AG04450 (cell line): ENCODE data around the gene MCMBP. TPM values are rescaled to one million over a fixed set of nuclear protein-coding genes. Genes with fewer than 3 reads are reported as not detected.

ENCODE experiments used
- CTCF ChIA-PET: fragments of 300-600, 350-600 bp; formaldehyde crosslinking; extraction: SDS; loops from one replicate; lab custom pipeline; 2022; ENCODE audit warnings: antibody characterized with exemption, inconsistent platforms; lab: Charles Lee
- POLR2A ChIA-PET: fragments of 350-600 bp; formaldehyde crosslinking; extraction: SDS; loops from one replicate; lab custom pipeline; 2021; ENCODE audit warnings: antibody characterized with exemption, inconsistent platforms; lab: Yijun Ruan, JAX
- DNase-seq: peaks from one replicate; pipeline ENCODE4 v3.0.0-alpha.2; 2011; ENCODE audit warnings: low read depth, low spot score
- H3K27ac ChIP-seq: one replicate; pipeline ENCODE4 v1.5.1; 2012; ENCODE audit warnings: low read depth, low read length, control low read depth
- H3K27me3 ChIP-seq: one replicate; pipeline ENCODE4 v1.6.0; 2012; ENCODE audit warnings: low read length; ENCODE audit not compliant: control insufficient read depth, insufficient read depth
- H3K4me3 ChIP-seq: 2 replicates; pipeline ENCODE4 v1.5.1; 2011; ENCODE audit warnings: mild to moderate bottlenecking, low read depth, low read length, control low read depth
- H3K9me3 ChIP-seq: 2 replicates; pipeline ENCODE4 v1.5.1; 2012; ENCODE audit warnings: low read length; ENCODE audit not compliant: control insufficient read depth, insufficient read depth
- polyA plus RNA-seq: library from polyadenylated mRNA; depleted of rRNA; stranded (reverse); fragments of >200 nt; gene quantifications from 2 replicates; pipeline ENCODE4 v1.2.3, GENCODE V29; 2011
- TF ChIP-seq, protein P1 (sequence below): IDR thresholded peaks from 2 replicates; pipeline ENCODE4 v1.5.1; 2011; ENCODE audit warnings: low read depth, low read length, control low read depth, inconsistent platforms

The MCMBP gene
- polyA plus RNA-seq, 1 experiment: 61.4 TPM

GRCh38 chr10:119852822-119853221 is 19.8 kb downstream of the MCMBP start:
- H3K4me3 ChIP-seq: no peak overlapping the region
- ChIA-PET CTCF (interaction anchor here (0.5 to 1.7 kb wide), 2 partner anchors 34 to 102 kb away, joined by 5 to 7 read pairs; no protein-coding TSS in a partner anchor), POLR2A (no interaction called here)
- H3K27ac ChIP-seq: no peak overlapping the region
- no peaks in the 10 kb centered on the region for H3K9me3 ChIP-seq
- H3K27me3 ChIP-seq: no peaks in the 10 kb centered on the region
- TF ChIP-seq, protein P1, sequence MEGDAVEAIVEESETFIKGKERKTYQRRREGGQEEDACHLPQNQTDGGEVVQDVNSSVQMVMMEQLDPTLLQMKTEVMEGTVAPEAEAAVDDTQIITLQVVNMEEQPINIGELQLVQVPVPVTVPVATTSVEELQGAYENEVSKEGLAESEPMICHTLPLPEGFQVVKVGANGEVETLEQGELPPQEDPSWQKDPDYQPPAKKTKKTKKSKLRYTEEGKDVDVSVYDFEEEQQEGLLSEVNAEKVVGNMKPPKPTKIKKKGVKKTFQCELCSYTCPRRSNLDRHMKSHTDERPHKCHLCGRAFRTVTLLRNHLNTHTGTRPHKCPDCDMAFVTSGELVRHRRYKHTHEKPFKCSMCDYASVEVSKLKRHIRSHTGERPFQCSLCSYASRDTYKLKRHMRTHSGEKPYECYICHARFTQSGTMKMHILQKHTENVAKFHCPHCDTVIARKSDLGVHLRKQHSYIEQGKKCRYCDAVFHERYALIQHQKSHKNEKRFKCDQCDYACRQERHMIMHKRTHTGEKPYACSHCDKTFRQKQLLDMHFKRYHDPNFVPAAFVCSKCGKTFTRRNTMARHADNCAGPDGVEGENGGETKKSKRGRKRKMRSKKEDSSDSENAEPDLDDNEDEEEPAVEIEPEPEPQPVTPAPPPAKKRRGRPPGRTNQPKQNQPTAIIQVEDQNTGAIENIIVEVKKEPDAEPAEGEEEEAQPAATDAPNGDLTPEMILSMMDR: no peak
- DNase-seq: no peak

- Histone ChIP-seq H3K4me3 (no peak overlapping the region), H3K27ac (no peak overlapping the region), H3K27me3 (no peaks in the 10 kb centered on the region), H3K9me3 (no peaks in the 10 kb centered on the region)
- no peak for DNase-seq
- CTCF ChIA-PET: interaction anchor here (1.7 kb wide), 1 partner anchor 101 kb away, joined by 7 read pairs; no protein-coding TSS in a partner anchor
- POLR2A ChIA-PET: no interaction called here
- TF ChIP-seq, protein P1: no peak
These were observed 20.4 kb downstream of the MCMBP start for GRCh38 chr10:119852277-119852676.

- Histone ChIP-seq H3K27ac (peak overlapping the region; percentile 54), H3K4me3 (no peak overlapping the region), H3K27me3 (no peaks in the 10 kb centered on the region), H3K9me3 (no peaks in the 10 kb centered on the region)
- no peak for DNase-seq
- TF ChIP-seq, protein P1: no peak
- ChIA-PET POLR2A (interaction anchor here (0.6 to 1.6 kb wide), 4 partner anchors 32 to 577 kb away, joined by 3 to 5 read pairs (median 4); partner anchors contain the start of gene SEC23IP), CTCF (interaction anchor here (0.8 to 2.0 kb wide), 3 partner anchors 10 to 164 kb away, joined by 3 to 27 read pairs (median 4); partner anchors contain the start of gene INPP5F)
These were observed 22.7 kb downstream of the MCMBP start for GRCh38 chr10:119849944-119850343.

- ChIA-PET CTCF (interaction anchor here (0.6 to 2.0 kb wide), 4 partner anchors 10 to 163 kb away, joined by 3 to 27 read pairs (median 4); partner anchors contain the start of gene INPP5F), POLR2A (interaction anchor here (0.6 to 1.6 kb wide), 4 partner anchors 31 to 577 kb away, joined by 3 to 5 read pairs (median 4); partner anchors contain the start of gene SEC23IP)
- no peak overlapping the region for H3K4me3 ChIP-seq
- H3K27me3 ChIP-seq: no peaks in the 10 kb centered on the region
- no peaks in the 10 kb centered on the region for H3K9me3 ChIP-seq
- peak; percentile 46 for DNase-seq
- TF ChIP-seq, protein P1: no peak
- peak overlapping the region; percentile 80 for H3K27ac ChIP-seq
These were observed 23.4 kb downstream of the MCMBP start for GRCh38 chr10:119849031-119849789.

DNA sequence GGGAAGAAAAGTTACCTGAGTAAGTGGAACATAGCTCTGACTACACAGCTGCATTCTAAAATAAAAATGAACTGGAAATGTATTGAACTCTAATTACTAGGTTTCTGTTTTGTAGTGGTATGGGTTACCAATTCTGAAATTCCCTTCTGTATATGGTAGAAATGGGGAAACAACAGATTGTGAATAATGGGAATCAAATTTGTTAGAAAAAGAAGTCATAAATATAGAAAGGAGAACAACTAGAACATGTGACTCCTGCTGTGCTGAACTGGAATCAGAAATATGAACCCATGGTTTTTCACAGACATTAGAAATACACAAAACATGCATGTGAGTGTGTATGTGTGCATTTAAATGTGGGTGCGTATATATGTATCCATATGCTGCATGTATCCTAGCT is 27.0 kb downstream of the MCMBP start:
- no peaks in the 10 kb centered on the region for H3K9me3 ChIP-seq
- TF ChIP-seq, protein P1: no peak
- ChIA-PET POLR2A (no interaction called here), CTCF (interaction anchor here (2.5 to 2.8 kb wide), 2 partner anchors 14 to 95 kb away, joined by 9 to 22 read pairs; no protein-coding TSS in a partner anchor)
- no peak overlapping the region for H3K27ac ChIP-seq
- no peak for DNase-seq
- no peaks in the 10 kb centered on the region for H3K27me3 ChIP-seq
- no peak overlapping the region for H3K4me3 ChIP-seq
